Right lobe of liver (tissue), 6 donors: ENCODE results near the gene DENND4C. TPM values are rescaled to one million over a fixed set of nuclear protein-coding genes. Genes with fewer than 3 reads are reported as not detected.

ENCODE experiments used
- ATAC-seq, 4 donors: fragments of 200-7000 bp; cut with Tn5 transposase; one replicate each; pipeline ENCODE4 v1.9.1; 2020; ENCODE audit warnings: mild to moderate bottlenecking in 4 of 4, moderate library complexity in 4 of 4
- DNase-seq, 3 donors: peaks; one replicate each; pipeline ENCODE4 v3.0.0-alpha.2; 2020
- H3K27ac ChIP-seq, 3 donors: fragments of 200-600 bp; one replicate each; pipeline ENCODE4 v1.8.0; 2022
- H3K27me3 ChIP-seq, 2 donors: fragments of 200-600 bp; one replicate each; pipeline ENCODE4 v1.8.0; 2022
- H3K36me3 ChIP-seq, 4 donors: fragments of 200-600 bp; sonication (generic) in 1 of 4; one replicate each; pipeline versions ENCODE4 v1.5.1 to v1.8.0; 2017 to 2022; ENCODE audit warnings: control low read depth in 1 of 4
- H3K4me1 ChIP-seq, 4 donors: fragments of 200-600 bp; sonication (generic) in 1 of 4; one replicate each; pipeline versions ENCODE4 v1.5.1 to v1.8.0; 2017 to 2022; ENCODE audit warnings: control low read depth in 1 of 4
- H3K4me3 ChIP-seq, 3 donors: fragments of 200-600 bp; one replicate each; pipeline ENCODE4 v1.8.0; 2022
- H3K9me3 ChIP-seq, 4 donors: fragments of 200-600 bp; sonication (generic) in 1 of 4; one replicate each; pipeline versions ENCODE4 v1.5.1 to v1.8.0; 2017 to 2022; ENCODE audit warnings: control low read depth in 1 of 4
- CTCF ChIP-seq, 4 donors: fragments of 200-600 bp in 3 of 4; fragments of 450-650 bp in 1 of 4; IDR thresholded peaks; one replicate each; pipeline versions ENCODE4 v1.5.1 to v1.8.0; 2016 to 2022; ENCODE audit warnings: antibody characterized with exemption in 4 of 4, mild to moderate bottlenecking in 2 of 4
- POLR2A ChIP-seq: fragments of 450-650 bp; IDR thresholded peaks from one replicate; pipeline ENCODE4 v1.6.1; 2017; ENCODE audit warnings: antibody characterized with exemption, mild to moderate bottlenecking
- WGBS: methylation state at CpG from one replicate; pipeline ENCODE4 v1.1.6; 2018; ENCODE audit warnings: low coverage, low lambda C conversion rate; ENCODE audit not compliant: insufficient coverage; ENCODE audit errors: missing lambda C conversion rate; 5-methylcytosine and 5-hydroxymethylcytosine counted together
- intact Hi-C, 2 donors: fragments of 100-400 bp; cut with DNase I; formaldehyde crosslinking; loops; one replicate each; pipeline versions ENCODE4 v1.11.2 to v1.14.1; 2022
- total RNA-seq, 6 experiments: library from RNA; depleted of rRNA in 2 of 6; stranded (reverse); fragments of >200 nt in 2 of 6; fragmentation: NEBNext Ultra II Directional in 3 of 6; extraction: Animal tissue kit (Norgen Biotek cat#: 25700) in 3 of 6; gene quantifications; one replicate each; pipeline versions ENCODE4 v1.1.0 to v1.2.4, GENCODE V29; 2016 to 2023
- donor health status: DM: no; HTN: yes; CAD: no.
- donor health status: DM: no; HTN: no; CAD: no.
- donor health status: DM: no; HTN: no; CAD: no.
- donor health status: DM: no; HTN: yes; CAD: no.
- donor health status: DM: no; HTN: yes; CAD: no.

Gene DENND4C
- total RNA-seq, 6 experiments from 2014 or later: 18.3 to 35.1 (median 21.9) TPM

- Histone ChIP-seq H3K36me3 (no peaks in the 10 kb centered on the region), H3K4me1 (peaks cover 0 to 22% (median 8%) of the 10 kb centered on the region in 4 donors), H3K4me3 (peak overlapping the region in 1 of 3 donors; percentile 96), H3K9me3 (no peaks in the 10 kb centered on the region), H3K27me3 (no peaks in the 10 kb centered on the region), H3K27ac (no peak overlapping the region)
- intact Hi-C loops: no loop called here
- ATAC-seq (no peak), DNase-seq (no peak)
- TF ChIP-seq CTCF (IDR thresholded peaks at IDR 0.05) (no peak), POLR2A (no peak)
- 44% methylated on average over 5 of the region's 5 CpGs for WGBS
Measured at GRCh38 chr9:19233344-19233743, 2.9 kb downstream of the DENND4C start.

GRCh38 chr9:19239955-19240354, 9.5 kb downstream of the DENND4C start:
- Histone ChIP-seq H3K4me3 (no peak overlapping the region), H3K27ac (no peak overlapping the region), H3K9me3 (no peaks in the 10 kb centered on the region), H3K4me1 (peaks cover 0 to 5% (median 0%) of the 10 kb centered on the region in 4 donors), H3K36me3 (peaks cover 0 to 4% (median 0%) of the 10 kb centered on the region in 4 donors), H3K27me3 (no peaks in the 10 kb centered on the region)
- TF ChIP-seq CTCF (IDR thresholded peaks at IDR 0.05): no peak
- TF ChIP-seq POLR2A: no peak
- no peak for ATAC-seq
- intact Hi-C loops: no loop called here
- DNase-seq: no peak

- intact Hi-C loops: no loop called here
- 88% methylated on average over 6 of the region's 6 CpGs for WGBS
- no peak overlapping the region for H3K4me3 ChIP-seq
- no peaks in the 10 kb centered on the region for H3K27me3 ChIP-seq
- H3K27ac ChIP-seq: no peak overlapping the region
- H3K4me1 ChIP-seq: peaks cover 0 to 5% (median 2%) of the 10 kb centered on the region in 4 donors
- TF ChIP-seq POLR2A: no peak
- no peak for TF ChIP-seq CTCF (IDR thresholded peaks at IDR 0.05)
- H3K9me3 ChIP-seq: no peaks in the 10 kb centered on the region
- ATAC-seq (no peak), DNase-seq (no peak)
- peaks cover 0 to 4% (median 0%) of the 10 kb centered on the region in 4 donors for H3K36me3 ChIP-seq
Measured at GRCh38 chr9:19241728-19242127, 11.2 kb downstream of the DENND4C start.

- 53% methylated on average over 10 of the region's 10 CpGs for WGBS
- DNase-seq (no peak), ATAC-seq (peak in 1 of 4 donors; percentile 36)
- TF ChIP-seq POLR2A (no peak), CTCF (IDR thresholded peaks at IDR 0.05) (no peak)
- Histone ChIP-seq H3K4me1 (peaks cover 0 to 5% (median 2%) of the 10 kb centered on the region in 4 donors), H3K4me3 (no peak overlapping the region), H3K27ac (no peak overlapping the region), H3K9me3 (no peaks in the 10 kb centered on the region), H3K36me3 (peaks cover 0 to 4% (median 0%) of the 10 kb centered on the region in 4 donors), H3K27me3 (no peaks in the 10 kb centered on the region)
- intact Hi-C loops: no loop called here
Measured at GRCh38 chr9:19243366-19244033, 13.0 kb downstream of the DENND4C start.
